Left ventricle myocardium superior (tissue), 1 donor: ENCODE results near the gene DAZAP1. TPM values are rescaled to one million over a fixed set of nuclear protein-coding genes. Genes with fewer than 3 reads are reported as not detected.
"Not testable (repeated sequence)": the region's sequence is repeated elsewhere in the genome, so short reads cannot be mapped to it uniquely, and the experiment has no call there.

Source experiments
- ATAC-seq: fragments of 200-7000 bp; cut with Tn5 transposase; one replicate; pipeline ENCODE4 v1.9.1; 2020; ENCODE audit warnings: mild to moderate bottlenecking, moderate library complexity
- DNase-seq: peaks from one replicate; pipeline ENCODE4 v3.0.0-alpha.2; 2020
- intact Hi-C: fragments of 100-400 bp; cut with micrococcal nuclease; formaldehyde crosslinking; loops from one replicate; pipeline ENCODE4 v1.11.0; 2022
- total RNA-seq: library from RNA; stranded (reverse); fragmentation: NEBNext Ultra II Directional; extraction: Animal tissue kit (Norgen Biotek cat#: 25700); gene quantifications from one replicate; pipeline ENCODE4 v1.2.1, GENCODE V29; 2021
- donor health status: DM: no; HTN: yes; CAD: no; lungs with severe emphysema.

DAZAP1 gene
- total RNA-seq, 1 donor from 2014 or later = 96.7 TPM

GRCh38 chr19:1433119-1434039 lies 26.0 kb downstream of the DAZAP1 start:
- no peak for ATAC-seq
- DNase-seq = no peak
- intact Hi-C loops = no loop called here

GRCh38 chr19:1434040-1434366 lies 26.6 kb downstream of the DAZAP1 start:
- intact Hi-C loops = no loop called here
- ATAC-seq (no peak), DNase-seq (no peak)

GRCh38 chr19:1434577-1435060 lies 27.2 kb downstream of the DAZAP1 start:
- DNase-seq (no peak), ATAC-seq (no peak)
- intact Hi-C loops = no loop called here

- ATAC-seq (no peak), DNase-seq (no peak)
- intact Hi-C loops = no loop called here
These were observed 28.1 kb downstream of the DAZAP1 start for GRCh38 chr19:1435378-1435989.

GRCh38 chr19:1437609-1438008 lies 30.2 kb downstream of the DAZAP1 start:
- intact Hi-C loops = no loop called here
- DNase-seq (no peak), ATAC-seq (no peak)

GRCh38 chr19:1438035-1438932 lies 30.9 kb downstream of the DAZAP1 start, which contains the start of gene RPS15:
RPS15 (plus strand) TSS chr19:1438396; CDS start chr19:1438426, 30 bp downstream.
- ATAC-seq (peak; percentile 92), DNase-seq (peak; percentile 98)
- intact Hi-C loops = no loop called here

- no peak for ATAC-seq
- intact Hi-C loops = no loop called here
These were observed 31.6 kb downstream of the DAZAP1 start for GRCh38 chr19:1438933-1439354.

GRCh38 chr19:1439525-1440417 lies 32.4 kb downstream of the DAZAP1 start:
- intact Hi-C loops = not testable (repeated sequence)

More at GRCh38 chr19:1438933-1439354, 31.6 kb downstream of the DAZAP1 start:
- DNase-seq = no peak

GRCh38 chr19:1440418-1440801 lies 33.0 kb downstream of the DAZAP1 start:
- intact Hi-C loops = no loop called here
- no peak for ATAC-seq
- no peak for DNase-seq

More at GRCh38 chr19:1439525-1440417, 32.4 kb downstream of the DAZAP1 start:
- DNase-seq, ATAC-seq: not testable (repeated sequence)

- no peak for DNase-seq
- intact Hi-C loops = no loop called here
- ATAC-seq = no peak
These were observed 33.6 kb downstream of the DAZAP1 start for GRCh38 chr19:1441022-1441426.

GRCh38 chr19:1441677-1442438 lies 34.5 kb downstream of the DAZAP1 start:
- intact Hi-C loops = no loop called here
- DNase-seq (no peak), ATAC-seq (no peak)

GRCh38 chr19:1445185-1445931 lies 38.0 kb downstream of the DAZAP1 start:
- intact Hi-C loops = no loop called here
- peak; percentile 84 for DNase-seq
- peak; percentile 92 for ATAC-seq

GRCh38 chr19:1445932-1446712 lies 38.7 kb downstream of the DAZAP1 start:
- intact Hi-C loops = no loop called here
- peak; percentile 30 for ATAC-seq
- DNase-seq = peak; percentile 33

- intact Hi-C loops = no loop called here
These were observed 39.5 kb downstream of the DAZAP1 start for GRCh38 chr19:1446713-1447481.

GRCh38 chr19:1447504-1447903 lies 40.1 kb downstream of the DAZAP1 start:
- intact Hi-C loops = no loop called here
- DNase-seq (no peak), ATAC-seq (no peak)

More at GRCh38 chr19:1446713-1447481, 39.5 kb downstream of the DAZAP1 start:
- DNase-seq (peak; percentile 50), ATAC-seq (no peak)
